LNCAP (cell line): ENCODE measurements around the gene NCOA1.

Source experiments
- CTCF ChIP-seq: fragments of 450-650 bp; IDR thresholded peaks from 2 replicates; pipeline ENCODE4 v1.5.1; 2017; ENCODE audit warnings: mild to moderate bottlenecking

NCOA1 gene

GRCh38 chr2:24628746-24629145, 137.7 kb downstream of the NCOA1 start:
- no peak for TF ChIP-seq CTCF

- TF ChIP-seq CTCF, result no peak
Observed at GRCh38 chr2:24632172-24632571, 141.1 kb downstream of the NCOA1 start.

- no peak for TF ChIP-seq CTCF
Observed at GRCh38 chr2:24635181-24635580, 144.1 kb downstream of the NCOA1 start.

- no peak for TF ChIP-seq CTCF
Observed at GRCh38 chr2:24638568-24638967, 147.5 kb downstream of the NCOA1 start.

GRCh38 chr2:24642351-24642750, 151.3 kb downstream of the NCOA1 start:
- TF ChIP-seq CTCF, result no peak

GRCh38 chr2:24643051-24643450, 152.0 kb downstream of the NCOA1 start:
- no peak for TF ChIP-seq CTCF

- TF ChIP-seq CTCF, result no peak
Observed at GRCh38 chr2:24644032-24644431, 153.0 kb downstream of the NCOA1 start.

- TF ChIP-seq CTCF, result no peak
Observed at GRCh38 chr2:24650997-24651642, 160.1 kb downstream of the NCOA1 start.
